Gastrocnemius medialis (tissue), 4 donors: ENCODE results near the gene PPM1L.

Experiments
- CTCF ChIP-seq, 5 experiments: fragments of 450-650 bp in 3 of 5; fragments of 200-600 bp in 2 of 5; sonication (generic) in 2 of 5; IDR thresholded peaks in 4 of 5; conservative IDR thresholded peaks in 1 of 5; 1 replicate in 4 of 5; 2 replicates in 1 of 5; pipeline ENCODE4 v1.5.1; 2016 to 2019; ENCODE audit warnings: antibody characterized with exemption in 5 of 5, mild to moderate bottlenecking in 3 of 5, moderate library complexity in 3 of 5
- POLR2A ChIP-seq, 2 donors: fragments of 450-650 bp; IDR thresholded peaks; one replicate each; pipeline ENCODE4 v1.6.1; 2017; ENCODE audit warnings: antibody characterized with exemption in 2 of 2, mild to moderate bottlenecking in 2 of 2, moderate library complexity in 2 of 2

DNA sequence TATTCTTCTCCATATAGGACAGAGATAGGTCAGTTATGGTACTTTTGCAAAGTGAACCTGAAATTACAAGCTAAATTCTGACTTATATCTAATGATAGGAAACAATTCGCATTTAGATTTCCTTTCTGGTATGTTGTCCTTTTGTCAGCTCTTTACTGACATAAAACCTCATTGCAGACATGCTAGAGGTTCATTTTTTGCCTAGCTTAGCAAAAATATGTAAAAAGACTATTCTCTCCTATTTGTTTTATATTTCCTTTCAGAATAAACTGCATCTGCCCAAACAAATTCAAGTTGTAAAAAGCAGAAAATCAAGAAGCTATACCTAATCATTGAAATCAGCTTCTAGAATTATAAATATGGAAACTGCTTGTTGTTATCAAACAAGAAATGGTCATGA, 168.7 kb downstream of the PPM1L start:
- TF ChIP-seq CTCF (IDR thresholded peaks at IDR 0.05 in 4 of 5, conservative IDR thresholded peaks at IDR 0.05 in 1 of 5): no peak
- no peak for TF ChIP-seq POLR2A (IDR thresholded peaks at IDR 0.05)
